Sigmoid colon (tissue), 4 donors: ENCODE measurements around the gene TRAF5.

Source experiments
- CTCF ChIP-seq, 4 experiments: fragments of 450-650 bp in 3 of 4; fragments of 200-600 bp in 1 of 4; IDR thresholded peaks; one replicate each; pipeline ENCODE4 v1.5.1; 2016 to 2019; ENCODE audit warnings: antibody characterized with exemption in 4 of 4, mild to moderate bottlenecking in 3 of 4, moderate library complexity in 2 of 4
- EP300 ChIP-seq, 4 donors: sonication (generic); formaldehyde crosslinking; IDR thresholded peaks; one replicate each; pipeline ENCODE4 v1.6.1; 2017; ENCODE audit warnings: antibody characterized with exemption in 4 of 4
- POLR2A ChIP-seq, 2 donors: fragments of 450-650 bp; IDR thresholded peaks; one replicate each; pipeline ENCODE4 v1.6.1; 2016; ENCODE audit warnings: antibody characterized with exemption in 2 of 2, mild to moderate bottlenecking in 2 of 2, moderate library complexity in 2 of 2
- POLR2AphosphoS5 ChIP-seq, 4 donors: sonication (generic); formaldehyde crosslinking; IDR thresholded peaks; one replicate each; pipeline ENCODE4 v1.6.1; 2017; ENCODE audit warnings: antibody characterized with exemption in 4 of 4

- TF ChIP-seq CTCF (IDR thresholded peaks at IDR 0.05) (no peak), EP300 (IDR thresholded peaks at IDR 0.05) (no peak), POLR2AphosphoS5 (IDR thresholded peaks at IDR 0.05) (no peak), POLR2A (IDR thresholded peaks at IDR 0.05) (no peak)
These were observed 19.1 kb downstream of the TRAF5 start for GRCh38 chr1:211345719-211346118.
